T-helper 1 cell treated with Interleukin-12 subunit alpha and Interleukin-12 subunit beta and Interleukin-4 antibody, amounts not matched to agents 30 μg/mL and 1 μg/mL, for 36 hours (primary cell): Measurements from ENCODE around the gene KPNA2.
"Not testable (repeated sequence)": the region's sequence is repeated elsewhere in the genome, so short reads cannot be mapped to it uniquely, and the experiment has no call there.

ENCODE experiments used
- H3K27ac Mint-ChIP-seq: one replicate; pipeline ENCODE4 v1.8.0; 2021; ENCODE audit warnings: mild to moderate bottlenecking, mixed read lengths
- H3K27me3 Mint-ChIP-seq: one replicate; pipeline ENCODE4 v1.8.0; 2021; ENCODE audit warnings: low read depth, mixed read lengths
- H3K36me3 Mint-ChIP-seq: one replicate; pipeline ENCODE4 v1.8.0; 2021; ENCODE audit warnings: low read depth, mixed read lengths
- H3K4me1 Mint-ChIP-seq: one replicate; pipeline ENCODE4 v1.8.0; 2021; ENCODE audit warnings: low read depth, mixed read lengths
- H3K4me3 Mint-ChIP-seq: one replicate; pipeline ENCODE4 v1.8.0; 2021; ENCODE audit warnings: mild to moderate bottlenecking, moderate library complexity, mixed read lengths
- H3K9me3 Mint-ChIP-seq: one replicate; pipeline ENCODE4 v1.8.0; 2021; ENCODE audit warnings: mixed read lengths

The KPNA2 gene

DNA sequence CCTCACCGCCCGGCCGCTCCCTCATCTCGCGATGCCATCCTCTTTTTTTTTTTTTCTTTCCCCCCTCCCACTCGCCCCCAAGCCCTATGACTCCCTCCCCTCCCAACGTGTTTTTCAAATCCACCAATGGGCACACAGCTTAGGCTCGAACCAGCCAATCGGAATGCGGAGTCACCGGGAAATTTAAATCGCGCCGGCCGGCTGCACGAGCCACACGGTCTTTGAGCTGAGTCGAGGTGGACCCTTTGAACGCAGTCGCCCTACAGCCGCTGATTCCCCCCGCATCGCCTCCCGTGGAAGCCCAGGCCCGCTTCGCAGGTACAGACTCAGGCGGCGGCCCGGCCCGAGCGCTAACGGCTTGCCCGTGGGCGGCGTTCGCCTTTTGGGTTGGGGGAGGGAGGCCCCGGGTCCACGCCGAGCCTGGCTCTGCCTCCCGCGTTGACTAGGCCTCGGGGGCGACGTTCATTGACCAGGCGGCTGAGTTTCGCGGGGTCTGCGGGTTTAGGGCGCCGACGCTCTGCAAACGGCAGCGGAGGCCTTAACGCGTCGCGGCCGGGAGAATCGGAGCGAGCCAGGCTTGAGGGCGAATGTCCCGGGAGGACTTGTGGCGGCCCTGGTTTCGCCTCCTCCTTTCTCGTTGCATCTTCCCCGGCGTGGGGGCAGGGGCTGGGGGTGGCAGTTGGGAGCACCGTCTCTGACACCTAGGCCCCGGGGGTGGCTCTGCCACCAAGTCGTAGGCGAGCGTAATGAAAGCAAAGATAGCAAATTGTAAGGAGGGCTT, at the start of gene KPNA2:
Gene KPNA2 (plus strand): TSS at position 213 of the 781 bp plus-strand sequence. CDS start 1,398 bp downstream, outside the sequence.
- H3K4me1 Mint-ChIP-seq = peaks cover 20% of the 10 kb centered on the region
- H3K27me3 Mint-ChIP-seq = no peaks in the 10 kb centered on the region
- no peaks in the 10 kb centered on the region for H3K9me3 Mint-ChIP-seq
- peak within 1 kb of the TSS; percentile 95 for H3K4me3 Mint-ChIP-seq
- peak within 1 kb of the TSS; percentile 94 for H3K27ac Mint-ChIP-seq
- H3K36me3 Mint-ChIP-seq = peaks cover 29% of the 10 kb centered on the region

DNA sequence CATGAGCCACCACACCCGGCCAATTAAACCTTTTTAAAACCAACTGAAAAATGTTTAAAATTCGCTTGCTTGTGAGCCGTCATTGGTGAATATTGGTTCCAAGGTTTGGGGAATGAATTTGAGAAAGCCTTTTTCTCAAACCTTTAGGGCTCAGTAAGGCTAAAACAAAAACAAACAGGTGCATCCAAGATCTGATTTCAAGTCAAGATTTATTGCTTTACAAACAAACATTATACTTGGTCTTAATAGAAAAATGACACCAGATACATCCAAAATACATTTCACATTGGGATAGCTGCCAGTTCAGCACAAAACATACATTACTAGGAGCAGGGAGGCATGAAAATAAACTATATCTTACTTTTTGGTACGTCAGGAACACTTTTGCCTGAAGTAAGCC, 44.6 kb upstream of the KPNA2 start:
- Mint-ChIP-seq H3K36me3 (peaks cover 5% of the 10 kb centered on the region), H3K27me3 (peaks cover 15% of the 10 kb centered on the region), H3K9me3 (no peaks in the 10 kb centered on the region), H3K4me1 (peaks cover 19% of the 10 kb centered on the region), H3K27ac (no peak overlapping the region), H3K4me3 (no peak overlapping the region)

- peaks cover 24% of the 10 kb centered on the region for H3K4me1 Mint-ChIP-seq
- peaks cover 31% of the 10 kb centered on the region for H3K27me3 Mint-ChIP-seq
- H3K36me3 Mint-ChIP-seq = peaks cover 5% of the 10 kb centered on the region
- H3K27ac Mint-ChIP-seq = peak overlapping the region; percentile 86
- H3K9me3 Mint-ChIP-seq = no peaks in the 10 kb centered on the region
- peak overlapping the region; percentile 86 for H3K4me3 Mint-ChIP-seq
Measured at GRCh38 chr17:67992548-67993152, 42.9 kb upstream of the KPNA2 start.

GRCh38 chr17:67993153-67993997, 42.2 kb upstream of the KPNA2 start:
- Mint-ChIP-seq H3K36me3 (peaks cover 5% of the 10 kb centered on the region), H3K4me3 (peak overlapping the region; percentile 86), H3K9me3 (no peaks in the 10 kb centered on the region), H3K4me1 (peaks cover 24% of the 10 kb centered on the region), H3K27ac (peak overlapping the region; percentile 86), H3K27me3 (peaks cover 32% of the 10 kb centered on the region)

- Mint-ChIP-seq H3K4me3 (peak overlapping the region; percentile 86), H3K9me3 (no peaks in the 10 kb centered on the region), H3K27me3 (peaks cover 38% of the 10 kb centered on the region), H3K4me1 (peaks cover 27% of the 10 kb centered on the region), H3K36me3 (peaks cover 5% of the 10 kb centered on the region), H3K27ac (peak overlapping the region; percentile 83)
Measured at GRCh38 chr17:67993998-67994361, 41.6 kb upstream of the KPNA2 start.

DNA sequence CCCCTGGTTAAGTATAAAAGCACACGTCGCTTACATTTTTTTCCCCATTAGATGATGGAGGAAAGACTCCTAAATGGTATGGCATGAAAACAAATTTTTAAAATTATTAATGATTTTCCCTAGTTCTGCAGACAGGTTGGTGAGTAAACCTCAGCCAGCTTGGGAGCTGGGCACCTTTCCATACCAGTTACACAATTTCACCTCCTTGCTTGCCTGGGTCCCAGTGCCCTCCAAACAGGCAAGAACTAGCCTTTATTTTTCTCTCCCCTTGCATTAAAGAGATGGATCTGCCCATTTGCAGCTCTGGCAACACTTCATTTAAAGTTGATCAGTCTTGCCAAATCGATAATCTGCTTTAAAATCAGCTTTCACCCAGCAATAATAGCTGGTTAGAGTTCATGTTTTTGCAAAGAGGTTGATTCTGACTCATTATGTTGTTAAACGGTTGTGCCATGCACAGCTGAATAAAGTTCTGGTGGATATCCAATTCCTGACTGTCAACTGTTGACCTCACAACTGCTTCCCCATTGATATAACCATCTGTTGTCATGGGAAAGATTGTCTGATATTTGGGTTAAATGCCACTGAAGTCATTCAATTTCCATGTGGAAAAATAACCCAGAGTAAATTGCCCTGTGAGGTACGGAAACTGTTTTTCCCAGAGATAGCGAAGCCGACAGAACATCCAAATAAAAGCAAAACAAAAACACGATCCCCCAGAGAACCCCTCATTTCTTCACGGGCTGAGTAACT, 40.5 kb upstream of the KPNA2 start:
- peak overlapping the region; percentile 86 for H3K4me3 Mint-ChIP-seq
- no peaks in the 10 kb centered on the region for H3K9me3 Mint-ChIP-seq
- H3K36me3 Mint-ChIP-seq = peaks cover 5% of the 10 kb centered on the region
- peak overlapping the region; percentile 83 for H3K27ac Mint-ChIP-seq
- peaks cover 39% of the 10 kb centered on the region for H3K27me3 Mint-ChIP-seq
- H3K4me1 Mint-ChIP-seq = peaks cover 27% of the 10 kb centered on the region

- Mint-ChIP-seq H3K27me3 (peaks cover 39% of the 10 kb centered on the region), H3K36me3 (peaks cover 5% of the 10 kb centered on the region), H3K4me3 (peak overlapping the region; percentile 86), H3K9me3 (no peaks in the 10 kb centered on the region), H3K4me1 (peaks cover 27% of the 10 kb centered on the region), H3K27ac (peak overlapping the region; percentile 71)
Measured at GRCh38 chr17:67995570-67996263, 39.8 kb upstream of the KPNA2 start.

DNA sequence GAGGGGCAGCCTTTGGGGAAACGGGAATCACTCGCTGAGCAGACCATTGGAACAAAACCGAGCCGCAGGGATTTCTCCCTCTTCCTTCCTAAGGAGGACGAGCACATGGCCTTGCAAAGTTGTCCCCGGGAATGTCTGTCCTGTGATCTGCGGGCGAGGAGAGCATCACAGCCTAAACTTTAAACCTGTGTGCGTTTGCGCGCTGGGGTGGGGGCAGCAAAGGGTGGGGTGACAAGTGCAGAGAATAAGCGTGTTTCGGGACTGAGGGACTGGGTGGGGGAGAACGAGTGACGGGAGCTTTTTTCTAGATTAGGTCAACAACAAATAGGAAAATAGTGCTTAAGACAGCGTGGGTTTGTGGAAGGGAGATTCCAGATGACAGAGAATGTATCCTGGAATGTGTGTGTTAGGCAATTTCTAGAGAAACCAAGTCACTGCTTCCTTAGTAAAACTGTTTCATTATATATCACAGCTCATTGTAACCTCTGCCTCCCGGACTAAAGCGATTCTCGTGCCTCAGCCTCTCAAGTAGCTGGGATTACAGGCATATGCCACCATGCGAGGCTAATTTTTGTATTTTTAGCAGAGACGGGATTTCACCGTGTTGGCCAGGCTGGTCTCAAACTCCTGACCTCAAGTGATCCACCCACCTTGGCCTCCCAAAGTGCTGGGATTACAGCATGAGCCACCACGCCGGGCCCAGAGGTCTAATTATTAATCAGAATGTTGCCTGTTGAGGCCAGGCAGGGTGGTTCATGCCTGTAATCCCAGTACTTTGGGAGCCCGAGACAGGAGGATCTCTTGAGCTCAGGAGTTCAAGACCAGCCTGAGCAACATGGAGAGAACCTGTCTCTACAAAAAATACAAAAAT, 39.0 kb upstream of the KPNA2 start, which contains the start of gene C17orf58:
Gene C17orf58 (minus strand): TSS at position 169 of the 871 bp plus-strand sequence. CDS start 271 bp downstream, outside the sequence.
- not testable (repeated sequence) for H3K9me3 Mint-ChIP-seq, H3K36me3 Mint-ChIP-seq
- Mint-ChIP-seq H3K27me3 (peaks cover 39% of the 10 kb centered on the region), H3K4me1 (peaks cover 27% of the 10 kb centered on the region), H3K4me3 (peak within 1 kb of the TSS; percentile 86), H3K27ac (peak within 1 kb of the TSS; percentile 83)

- H3K27ac Mint-ChIP-seq = no peak overlapping the region
- peaks cover 39% of the 10 kb centered on the region for H3K27me3 Mint-ChIP-seq
- no peaks in the 10 kb centered on the region for H3K9me3 Mint-ChIP-seq
- H3K36me3 Mint-ChIP-seq = peaks cover 5% of the 10 kb centered on the region
- H3K4me1 Mint-ChIP-seq = peaks cover 23% of the 10 kb centered on the region
- no peak overlapping the region for H3K4me3 Mint-ChIP-seq
Measured at GRCh38 chr17:67998466-67998865, 37.1 kb upstream of the KPNA2 start.

DNA sequence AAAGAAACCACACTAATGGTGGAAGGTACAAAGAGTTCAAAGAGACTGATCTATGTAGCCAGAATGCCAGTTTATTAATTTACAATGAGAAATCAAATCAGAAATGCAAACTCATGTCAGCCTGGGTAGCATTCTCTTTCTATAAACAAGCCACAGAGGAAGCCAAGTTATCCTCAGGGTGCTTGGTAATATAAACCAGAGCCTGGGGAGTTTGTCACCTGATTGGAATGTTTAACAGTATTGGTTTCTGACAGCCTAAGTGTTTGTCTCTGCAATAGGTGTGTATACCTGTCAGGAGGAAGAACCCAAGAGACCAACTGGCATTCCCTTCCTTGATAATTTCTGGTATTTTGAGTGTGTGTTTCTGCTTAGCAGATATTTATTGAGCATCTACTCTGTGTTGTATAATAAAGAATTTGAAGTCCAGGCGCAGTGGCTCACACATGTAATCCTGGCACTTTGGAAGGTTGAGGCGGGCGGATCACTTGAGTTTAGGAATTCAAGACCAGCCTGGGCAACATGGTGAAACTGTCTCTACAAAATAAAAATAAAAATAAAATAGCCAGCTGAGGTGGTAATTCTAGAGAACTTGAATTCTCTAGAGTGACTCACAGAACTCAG, 36.1 kb upstream of the KPNA2 start:
- Mint-ChIP-seq H3K4me3 (no peak overlapping the region), H3K9me3 (no peaks in the 10 kb centered on the region), H3K36me3 (peaks cover 5% of the 10 kb centered on the region), H3K4me1 (peaks cover 21% of the 10 kb centered on the region), H3K27ac (no peak overlapping the region), H3K27me3 (peaks cover 39% of the 10 kb centered on the region)

DNA sequence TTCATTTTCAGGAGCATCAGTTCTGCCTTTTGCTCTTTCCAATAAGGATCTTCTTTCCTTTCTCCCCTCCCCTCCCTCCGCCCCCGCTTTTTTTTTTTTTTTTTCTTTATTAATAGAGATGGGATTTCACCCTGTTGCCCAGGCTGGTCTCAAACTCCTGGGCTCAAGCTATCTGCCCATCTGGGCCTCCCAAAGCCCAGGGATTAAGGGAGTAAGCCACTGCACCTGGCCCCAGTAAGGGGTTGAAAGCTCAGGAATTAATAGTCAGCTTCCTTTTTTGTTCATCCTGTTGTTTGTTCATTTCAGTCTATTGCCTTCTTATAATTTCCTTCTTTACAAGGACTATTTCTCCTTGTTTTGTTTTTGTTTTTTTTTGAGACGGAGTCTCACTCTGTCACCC, 31.3 kb upstream of the KPNA2 start:
- Mint-ChIP-seq H3K27me3 (peaks cover 4% of the 10 kb centered on the region), H3K36me3 (no peaks in the 10 kb centered on the region), H3K27ac (no peak overlapping the region), H3K4me3 (no peak overlapping the region), H3K4me1 (no peaks in the 10 kb centered on the region), H3K9me3 (no peaks in the 10 kb centered on the region)

DNA sequence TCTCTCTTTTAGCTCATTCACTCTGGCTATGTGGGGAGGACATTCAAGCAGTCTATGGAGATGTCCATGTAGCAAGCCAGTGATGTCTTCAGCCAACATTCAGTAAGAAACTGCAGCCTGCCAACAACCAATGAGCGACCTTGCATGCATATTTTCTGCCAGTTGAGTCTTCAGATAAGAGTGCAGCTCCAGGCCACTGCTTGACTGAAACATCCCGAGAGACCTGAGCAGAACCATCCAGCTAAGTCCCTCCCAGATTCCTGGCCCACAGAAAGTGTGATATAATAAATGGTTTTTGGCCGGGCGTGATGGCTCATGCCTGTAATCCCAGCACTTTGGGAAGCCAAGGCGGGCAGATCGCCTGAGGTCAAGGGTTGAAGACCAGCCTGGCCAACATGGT, 28.7 kb upstream of the KPNA2 start:
- H3K36me3 Mint-ChIP-seq = no peaks in the 10 kb centered on the region
- H3K9me3 Mint-ChIP-seq = no peaks in the 10 kb centered on the region
- H3K27me3 Mint-ChIP-seq = peaks cover 4% of the 10 kb centered on the region
- no peak overlapping the region for H3K4me3 Mint-ChIP-seq
- peaks cover 5% of the 10 kb centered on the region for H3K4me1 Mint-ChIP-seq
- H3K27ac Mint-ChIP-seq = no peak overlapping the region
